ENCODE results near the gene MMP14.

DNA sequence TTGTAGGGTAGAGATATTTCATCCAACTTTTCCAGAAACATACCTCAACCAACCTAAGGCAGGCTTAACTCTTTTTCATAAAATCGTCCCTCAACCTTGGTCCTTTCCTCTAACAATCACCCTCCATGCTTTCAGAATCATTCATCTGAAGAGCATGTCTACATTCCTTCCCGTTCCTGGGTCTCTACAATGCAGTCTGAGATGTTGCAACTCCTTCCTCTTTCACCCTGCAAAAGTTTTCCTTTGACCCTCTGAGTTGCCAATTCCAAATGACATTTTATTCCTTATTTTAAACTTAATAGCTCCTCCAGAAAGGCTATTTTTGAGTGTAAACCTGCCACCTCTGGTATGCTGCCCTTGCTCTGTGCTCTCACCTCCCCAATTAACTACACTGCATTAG, 37.9 kb upstream of the MMP14 start:
- no peak for TF ChIP-seq CTCF (IDR thresholded peaks at IDR 0.05)
- no peak for TF ChIP-seq POLR2A (IDR thresholded peaks at IDR 0.05)

Measured in adrenal gland (tissue), 5 donors.